WTC11 (cell line): ENCODE data around the gene SOCS1. TPM values are rescaled to one million over a fixed set of nuclear protein-coding genes. Genes with fewer than 3 reads are reported as not detected.
"Not testable (repeated sequence)": the region's sequence is repeated elsewhere in the genome, so short reads cannot be mapped to it uniquely, and the experiment has no call there.

Source experiments
- ATAC-seq: fragments of 200-7000 bp; cut with Tn5 transposase; 2 replicates; pipeline ENCODE4 v1.10.0; 2021; ENCODE audit warnings: mild to moderate bottlenecking, moderate library complexity
- CTCF ChIA-PET: fragments of 300-600 bp; sonication (Branson Sonifier 250); formaldehyde crosslinking; loops from one replicate; lab custom pipeline; 2021; ENCODE audit warnings: antibody characterized with exemption; lab: Charles Lee
- POLR2A ChIA-PET: fragments of 350-600 bp; sonication (Branson Sonifier 250); formaldehyde crosslinking; loops from one replicate; lab custom pipeline; 2021; ENCODE audit warnings: antibody characterized with exemption; lab: Charles Lee
- DNase-seq: peaks from one replicate; pipeline ENCODE4 v3.0.0; 2021; ENCODE audit warnings: low spot score
- H3K27ac Mint-ChIP-seq: 2 replicates; pipeline ENCODE4 v1.8.0; 2021; ENCODE audit warnings: mixed read lengths
- H3K27me3 Mint-ChIP-seq: 2 replicates; pipeline ENCODE4 v1.8.0; 2021; ENCODE audit warnings: low read depth, mild to moderate bottlenecking, moderate library complexity, mixed read lengths
- H3K36me3 Mint-ChIP-seq: 2 replicates; pipeline ENCODE4 v1.8.0; 2021; ENCODE audit warnings: mixed read lengths
- H3K4me1 Mint-ChIP-seq: 2 replicates; pipeline ENCODE4 v1.8.0; 2022; ENCODE audit warnings: mixed read lengths
- H3K4me3 Mint-ChIP-seq: 2 replicates; pipeline ENCODE4 v1.8.0; 2021; ENCODE audit warnings: mild to moderate bottlenecking, moderate library complexity, mixed read lengths
- H3K9me3 Mint-ChIP-seq: 2 replicates; pipeline ENCODE4 v1.8.0; 2021; ENCODE audit warnings: mixed read lengths
- EMX1 ChIP-seq: fragments of 250-450 bp; sonication (Bioruptor Pico); IDR thresholded peaks from 2 replicates; pipeline ENCODE4 v1.8.0; 2021; ENCODE audit warnings: mild to moderate bottlenecking
- GABPB1 ChIP-seq: sonication (generic); formaldehyde crosslinking; IDR thresholded peaks from 2 replicates; pipeline ENCODE4 v1.8.1; 2023; ENCODE audit warnings: mild to moderate bottlenecking, missing genetic modification reagents
- SP1 ChIP-seq: sonication (generic); formaldehyde crosslinking; conservative IDR thresholded peaks from 2 replicates; pipeline ENCODE4 v1.8.1; 2022; ENCODE audit warnings: missing genetic modification reagents
- ZNF121 ChIP-seq: sonication (generic); formaldehyde crosslinking; IDR thresholded peaks from 2 replicates; pipeline ENCODE4 v1.8.0; 2023; ENCODE audit warnings: missing genetic modification reagents
- ZNF138 ChIP-seq: sonication (generic); formaldehyde crosslinking; conservative IDR thresholded peaks from 2 replicates; pipeline ENCODE4 v1.8.1; 2022; ENCODE audit warnings: mild to moderate bottlenecking, moderate library complexity, missing genetic modification reagents
- total RNA-seq: library from RNA; stranded (reverse); gene quantifications from 3 replicates; pipeline ENCODE4 v1.2.3, GENCODE V29; 2021
- TF ChIP-seq, protein P1 (sequence below): sonication (generic); formaldehyde crosslinking; IDR thresholded peaks from 2 replicates; pipeline ENCODE4 v1.8.1; 2023; ENCODE audit warnings: mild to moderate bottlenecking, moderate library complexity, missing genetic modification reagents
- TF ChIP-seq, protein P2 (sequence below): sonication (generic); formaldehyde crosslinking; IDR thresholded peaks from 2 replicates; pipeline ENCODE4 v1.8.0; 2022; ENCODE audit warnings: mild to moderate bottlenecking, missing genetic modification reagents
- TF ChIP-seq, protein P3 (sequence below): sonication (generic); formaldehyde crosslinking; IDR thresholded peaks from 2 replicates; pipeline ENCODE4 v1.8.1; 2023; ENCODE audit warnings: mild to moderate bottlenecking, missing genetic modification reagents, moderate library complexity
- TF ChIP-seq, protein P4 (sequence below): sonication (generic); formaldehyde crosslinking; IDR thresholded peaks from 2 replicates; pipeline ENCODE4 v1.8.0; 2023; ENCODE audit warnings: mild to moderate bottlenecking, missing genetic modification reagents

Gene SOCS1
- total RNA-seq, 1 experiment from 2014 or later, result 62.3 TPM

DNA sequence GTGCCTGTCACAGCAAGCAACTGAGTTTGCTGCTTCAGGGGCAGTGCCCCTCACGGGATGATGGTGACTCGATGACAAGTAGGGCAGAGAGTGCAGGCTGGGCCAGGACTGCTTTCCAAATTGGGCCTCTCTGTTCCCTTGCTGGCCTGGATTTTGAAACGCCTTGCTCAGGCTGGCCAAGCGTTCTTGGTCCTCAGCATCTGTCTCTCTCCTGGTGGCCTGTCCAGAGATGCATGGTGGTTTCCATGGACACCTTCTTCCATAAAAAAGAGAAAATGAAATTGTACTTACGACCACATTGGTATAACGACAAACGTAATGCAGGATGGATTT is 44.5 kb upstream of the SOCS1 start (continued):
- TF ChIP-seq, protein P1, sequence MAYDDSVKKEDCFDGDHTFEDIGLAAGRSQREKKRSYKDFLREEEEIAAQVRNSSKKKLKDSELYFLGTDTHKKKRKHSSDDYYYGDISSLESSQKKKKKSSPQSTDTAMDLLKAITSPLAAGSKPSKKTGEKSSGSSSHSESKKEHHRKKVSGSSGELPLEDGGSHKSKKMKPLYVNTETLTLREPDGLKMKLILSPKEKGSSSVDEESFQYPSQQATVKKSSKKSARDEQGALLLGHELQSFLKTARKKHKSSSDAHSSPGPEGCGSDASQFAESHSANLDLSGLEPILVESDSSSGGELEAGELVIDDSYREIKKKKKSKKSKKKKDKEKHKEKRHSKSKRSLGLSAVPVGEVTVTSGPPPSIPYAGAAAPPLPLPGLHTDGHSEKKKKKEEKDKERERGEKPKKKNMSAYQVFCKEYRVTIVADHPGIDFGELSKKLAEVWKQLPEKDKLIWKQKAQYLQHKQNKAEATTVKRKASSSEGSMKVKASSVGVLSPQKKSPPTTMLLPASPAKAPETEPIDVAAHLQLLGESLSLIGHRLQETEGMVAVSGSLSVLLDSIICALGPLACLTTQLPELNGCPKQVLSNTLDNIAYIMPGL (CRISPR knock-in tag), result no peak
- TF ChIP-seq EMX1 (CRISPR knock-in tag), result no peak
- TF ChIP-seq ZNF138 (CRISPR knock-in tag), result no peak
- TF ChIP-seq GABPB1, result no peak
- no peak for TF ChIP-seq SP1 (CRISPR knock-in tag)
- TF ChIP-seq, protein P2, sequence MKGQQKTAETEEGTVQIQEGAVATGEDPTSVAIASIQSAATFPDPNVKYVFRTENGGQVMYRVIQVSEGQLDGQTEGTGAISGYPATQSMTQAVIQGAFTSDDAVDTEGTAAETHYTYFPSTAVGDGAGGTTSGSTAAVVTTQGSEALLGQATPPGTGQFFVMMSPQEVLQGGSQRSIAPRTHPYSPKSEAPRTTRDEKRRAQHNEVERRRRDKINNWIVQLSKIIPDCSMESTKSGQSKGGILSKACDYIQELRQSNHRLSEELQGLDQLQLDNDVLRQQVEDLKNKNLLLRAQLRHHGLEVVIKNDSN (CRISPR knock-in tag), result no peak
- TF ChIP-seq, all 79 proteins: peak for 0

DNA sequence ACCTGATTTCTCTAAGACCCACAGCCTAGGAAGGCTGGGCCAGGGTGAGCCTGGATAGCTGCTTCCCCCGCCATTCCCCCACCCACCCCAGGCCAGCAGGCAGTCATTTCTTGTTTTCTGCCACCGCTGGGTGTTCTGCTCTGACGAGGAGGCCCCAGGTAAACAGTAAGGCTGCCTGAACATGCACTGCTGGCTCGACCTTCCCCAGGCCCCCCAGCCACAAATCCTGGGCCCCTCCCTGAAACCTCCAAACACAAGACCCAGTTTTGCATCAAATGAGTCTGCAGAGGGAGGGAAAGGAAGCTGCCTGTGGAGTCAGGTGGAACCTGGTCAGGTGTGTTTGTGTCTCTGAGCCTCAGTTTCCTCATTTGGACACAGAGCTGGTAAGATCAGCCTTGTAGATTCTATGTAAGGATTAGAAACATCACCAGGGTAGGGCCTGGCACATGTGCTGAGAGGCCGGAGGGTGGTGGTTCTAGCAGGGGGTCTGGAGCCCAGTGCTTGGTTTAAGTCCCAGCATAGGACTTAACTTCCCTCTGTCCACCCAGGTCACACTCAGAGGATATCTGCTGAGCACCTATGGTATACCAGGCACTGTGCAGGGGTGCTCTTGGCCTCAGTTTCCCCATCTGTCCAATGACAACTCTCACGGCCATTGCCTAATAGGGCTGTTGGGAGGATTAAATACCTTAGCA is 44.0 kb upstream of the SOCS1 start:
- TF ChIP-seq, protein P3, sequence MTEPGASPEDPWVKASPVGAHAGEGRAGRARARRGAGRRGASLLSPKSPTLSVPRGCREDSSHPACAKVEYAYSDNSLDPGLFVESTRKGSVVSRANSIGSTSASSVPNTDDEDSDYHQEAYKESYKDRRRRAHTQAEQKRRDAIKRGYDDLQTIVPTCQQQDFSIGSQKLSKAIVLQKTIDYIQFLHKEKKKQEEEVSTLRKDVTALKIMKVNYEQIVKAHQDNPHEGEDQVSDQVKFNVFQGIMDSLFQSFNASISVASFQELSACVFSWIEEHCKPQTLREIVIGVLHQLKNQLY, result no peak
- TF ChIP-seq, protein P4, sequence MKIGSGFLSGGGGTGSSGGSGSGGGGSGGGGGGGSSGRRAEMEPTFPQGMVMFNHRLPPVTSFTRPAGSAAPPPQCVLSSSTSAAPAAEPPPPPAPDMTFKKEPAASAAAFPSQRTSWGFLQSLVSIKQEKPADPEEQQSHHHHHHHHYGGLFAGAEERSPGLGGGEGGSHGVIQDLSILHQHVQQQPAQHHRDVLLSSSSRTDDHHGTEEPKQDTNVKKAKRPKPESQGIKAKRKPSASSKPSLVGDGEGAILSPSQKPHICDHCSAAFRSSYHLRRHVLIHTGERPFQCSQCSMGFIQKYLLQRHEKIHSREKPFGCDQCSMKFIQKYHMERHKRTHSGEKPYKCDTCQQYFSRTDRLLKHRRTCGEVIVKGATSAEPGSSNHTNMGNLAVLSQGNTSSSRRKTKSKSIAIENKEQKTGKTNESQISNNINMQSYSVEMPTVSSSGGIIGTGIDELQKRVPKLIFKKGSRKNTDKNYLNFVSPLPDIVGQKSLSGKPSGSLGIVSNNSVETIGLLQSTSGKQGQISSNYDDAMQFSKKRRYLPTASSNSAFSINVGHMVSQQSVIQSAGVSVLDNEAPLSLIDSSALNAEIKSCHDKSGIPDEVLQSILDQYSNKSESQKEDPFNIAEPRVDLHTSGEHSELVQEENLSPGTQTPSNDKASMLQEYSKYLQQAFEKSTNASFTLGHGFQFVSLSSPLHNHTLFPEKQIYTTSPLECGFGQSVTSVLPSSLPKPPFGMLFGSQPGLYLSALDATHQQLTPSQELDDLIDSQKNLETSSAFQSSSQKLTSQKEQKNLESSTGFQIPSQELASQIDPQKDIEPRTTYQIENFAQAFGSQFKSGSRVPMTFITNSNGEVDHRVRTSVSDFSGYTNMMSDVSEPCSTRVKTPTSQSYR, result no peak
- DNase-seq (no peak), ATAC-seq (no peak)
- H3K4me3 Mint-ChIP-seq, result no peak overlapping the region
- no peaks in the 10 kb centered on the region for H3K36me3 Mint-ChIP-seq
- no peaks in the 10 kb centered on the region for H3K27me3 Mint-ChIP-seq
- ChIA-PET CTCF (interaction anchor here (3.4 kb wide), 1 partner anchor 43 kb away, joined by 29 read pairs; the partner anchor contains the start of gene SOCS1), POLR2A (no interaction called here)
- H3K27ac Mint-ChIP-seq, result no peak overlapping the region
- peaks cover 41% of the 10 kb centered on the region for H3K4me1 Mint-ChIP-seq
- no peaks in the 10 kb centered on the region for H3K9me3 Mint-ChIP-seq

DNA sequence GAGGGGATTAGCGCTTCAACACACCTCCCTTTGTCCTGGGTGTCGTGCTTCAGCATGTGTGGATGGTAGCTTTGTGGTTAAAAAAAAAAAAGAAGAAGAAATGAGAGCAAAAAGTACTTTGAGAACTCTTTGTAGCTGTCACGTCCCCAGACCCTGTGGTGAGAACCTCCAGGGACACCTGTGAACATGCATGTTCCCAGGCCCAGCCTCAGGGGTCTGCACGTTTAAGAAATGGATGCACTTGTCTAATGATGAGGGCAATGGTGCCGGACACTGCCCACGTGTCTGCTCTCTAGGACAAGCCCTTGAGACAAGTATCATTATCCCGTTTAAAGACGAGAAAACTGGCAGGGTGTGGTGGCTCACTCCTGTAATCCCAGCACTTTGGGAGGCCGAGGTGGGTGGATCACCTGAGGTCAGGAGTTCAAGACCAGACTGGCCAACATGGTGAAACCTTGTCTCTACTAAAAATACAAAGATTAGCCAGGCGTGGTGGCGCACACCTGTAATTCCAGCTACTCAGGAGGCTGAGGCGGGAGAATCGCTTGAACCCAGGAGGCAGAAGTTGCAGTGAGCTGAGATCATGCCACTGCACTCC is 43.0 kb upstream of the SOCS1 start:
- not testable (repeated sequence) for H3K9me3 Mint-ChIP-seq, DNase-seq, ATAC-seq, H3K4me3 Mint-ChIP-seq, H3K36me3 Mint-ChIP-seq, H3K27me3 Mint-ChIP-seq
- POLR2A ChIA-PET, result interaction anchor here (1.4 kb wide), 1 partner anchor 43 kb away, joined by 6 read pairs; the partner anchor contains the start of gene SOCS1
- H3K27ac Mint-ChIP-seq, result peak overlapping the region; percentile 37; the same call in 1 of the 2 replicates
- CTCF ChIA-PET, result interaction anchor here (2.7 to 3.4 kb wide), 2 partner anchors 42 to 73 kb away, joined by 15 to 29 read pairs; partner anchors contain the start of gene SOCS1
- peaks cover 38% of the 10 kb centered on the region for H3K4me1 Mint-ChIP-seq

DNA sequence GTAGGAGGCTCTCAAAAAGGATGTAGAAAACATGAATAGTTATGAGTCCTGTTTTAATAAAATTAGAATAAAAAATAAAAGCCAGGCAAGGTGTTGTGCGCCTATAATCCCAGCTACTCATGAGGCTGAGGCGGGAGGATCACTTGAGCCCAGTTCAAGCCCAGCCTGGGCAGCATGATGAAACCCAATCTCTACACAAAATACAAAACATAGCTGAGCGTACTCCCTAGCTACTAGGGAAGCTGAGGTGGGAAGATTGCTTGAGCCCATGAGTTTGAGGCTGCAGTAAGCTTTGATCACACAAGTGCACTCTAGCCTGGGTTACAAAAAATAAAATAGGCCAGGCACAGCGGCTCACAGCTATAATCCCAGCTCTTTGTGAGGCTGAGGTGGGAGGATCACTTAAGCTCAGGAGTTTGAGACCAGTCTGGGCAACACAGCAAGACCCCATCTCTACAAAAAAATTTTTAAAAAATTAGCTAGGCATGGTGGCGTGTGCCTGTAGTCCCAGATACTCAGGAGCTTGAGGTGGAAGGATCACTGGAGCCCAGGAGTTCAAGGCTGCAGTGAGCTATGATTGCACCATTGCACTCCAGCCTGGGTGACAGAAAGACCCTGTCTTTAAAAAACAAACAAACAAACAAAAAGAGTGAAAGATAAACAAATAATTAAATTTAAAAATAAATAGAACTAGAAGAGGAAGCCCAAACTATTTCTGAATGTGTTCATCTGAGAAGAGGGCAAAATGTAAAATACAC is 42.3 kb upstream of the SOCS1 start:
- no peak for DNase-seq
- H3K4me3 Mint-ChIP-seq, result no peak overlapping the region
- CTCF ChIA-PET, result interaction anchor here (0.7 to 3.4 kb wide), 8 partner anchors 10 to 73 kb away, joined by 3 to 29 read pairs (median 4); partner anchors contain the start of gene SOCS1
- TF ChIP-seq ZNF121 (CRISPR knock-in tag), result peak; percentile 93
- TF ChIP-seq GABPB1, result no peak
- TF ChIP-seq, all 79 proteins: peak for 1
- H3K27ac Mint-ChIP-seq, result no peak overlapping the region
- no peaks in the 10 kb centered on the region for H3K27me3 Mint-ChIP-seq
- POLR2A ChIA-PET, result interaction anchor here (0.7 to 1.4 kb wide), 4 partner anchors 14 to 42 kb away, joined by 3 to 6 read pairs (median 3); partner anchors contain the start of gene SOCS1
- H3K9me3 Mint-ChIP-seq, result no peaks in the 10 kb centered on the region
- no peak for ATAC-seq
- H3K36me3 Mint-ChIP-seq, result no peaks in the 10 kb centered on the region
- peaks cover 32% of the 10 kb centered on the region for H3K4me1 Mint-ChIP-seq
